BE2C (cell line): ENCODE results near the gene FCGR3A.

Experiments
- DNase-seq: peaks from one replicate; pipeline ENCODE4 v3.0.0-alpha.2; 2020
- H3K27me3 ChIP-seq: fragments of 250-450 bp; sonication (Bioruptor Pico); 2 replicates; pipeline ENCODE4 v1.5.1; 2020; ENCODE audit warnings: mild to moderate bottlenecking
- H3K36me3 ChIP-seq: fragments of 250-450 bp; sonication (Bioruptor Pico); 2 replicates; pipeline ENCODE4 v1.5.1; 2020; ENCODE audit warnings: mild to moderate bottlenecking
- H3K4me1 ChIP-seq: fragments of 250-450 bp; sonication (Bioruptor Pico); 2 replicates; pipeline ENCODE4 v1.5.1; 2020
- H3K4me3 ChIP-seq: 2 replicates; pipeline ENCODE4 v1.5.1; 2011; ENCODE audit warnings: low read depth, low read length
- H3K9me3 ChIP-seq: fragments of 250-450 bp; sonication (Bioruptor Pico); 2 replicates; pipeline ENCODE4 v1.5.1; 2020
- CTCF ChIP-seq: IDR thresholded peaks from 2 replicates; pipeline ENCODE4 v1.5.1; 2012; ENCODE audit warnings: mild to moderate bottlenecking, low read depth, low read length

Gene FCGR3A

GRCh38 chr1:161511018-161511755, 38.4 kb downstream of the FCGR3A start:
- no peak for TF ChIP-seq CTCF
- peak; percentile 28 for DNase-seq
- H3K4me1 ChIP-seq, result no peaks in the 10 kb centered on the region; the same call in 1 of the 2 replicates
- no peaks in the 10 kb centered on the region for H3K27me3 ChIP-seq
- no peaks in the 10 kb centered on the region; the same call in 1 of the 2 replicates for H3K9me3 ChIP-seq
- H3K36me3 ChIP-seq, result no peaks in the 10 kb centered on the region
- no peak overlapping the region for H3K4me3 ChIP-seq

GRCh38 chr1:161510477-161510876, 39.1 kb downstream of the FCGR3A start:
- TF ChIP-seq CTCF, result no peak
- H3K4me1 ChIP-seq, result no peaks in the 10 kb centered on the region; the same call in 1 of the 2 replicates
- no peaks in the 10 kb centered on the region for H3K36me3 ChIP-seq
- no peak overlapping the region for H3K4me3 ChIP-seq
- H3K9me3 ChIP-seq, result no peaks in the 10 kb centered on the region; the same call in 1 of the 2 replicates
- H3K27me3 ChIP-seq, result no peaks in the 10 kb centered on the region
- DNase-seq, result no peak

- TF ChIP-seq CTCF, result no peak
- DNase-seq, result no peak
- no peak overlapping the region for H3K4me3 ChIP-seq
- H3K36me3 ChIP-seq, result no peaks in the 10 kb centered on the region
- H3K27me3 ChIP-seq, result peaks cover 4% of the 10 kb centered on the region; the same call in 1 of the 2 replicates
- H3K9me3 ChIP-seq, result no peaks in the 10 kb centered on the region; the same call in 1 of the 2 replicates
- no peaks in the 10 kb centered on the region; the same call in 1 of the 2 replicates for H3K4me1 ChIP-seq
Observed at GRCh38 chr1:161506336-161507223, 43.0 kb downstream of the FCGR3A start.

GRCh38 chr1:161505686-161506085, 43.9 kb downstream of the FCGR3A start:
- no peaks in the 10 kb centered on the region; the same call in 1 of the 2 replicates for H3K4me1 ChIP-seq
- peaks cover 8% of the 10 kb centered on the region for H3K27me3 ChIP-seq
- no peak for TF ChIP-seq CTCF
- H3K36me3 ChIP-seq, result no peaks in the 10 kb centered on the region
- no peaks in the 10 kb centered on the region; the same call in 1 of the 2 replicates for H3K9me3 ChIP-seq
- H3K4me3 ChIP-seq, result no peak overlapping the region
- no peak for DNase-seq

- H3K36me3 ChIP-seq, result no peaks in the 10 kb centered on the region
- no peaks in the 10 kb centered on the region; the same call in 1 of the 2 replicates for H3K9me3 ChIP-seq
- H3K27me3 ChIP-seq, result peaks cover 29% of the 10 kb centered on the region
- no peak overlapping the region for H3K4me3 ChIP-seq
- no peaks in the 10 kb centered on the region for H3K4me1 ChIP-seq
- DNase-seq, result no peak
- no peak for TF ChIP-seq CTCF
Observed at GRCh38 chr1:161503394-161503748, 46.2 kb downstream of the FCGR3A start.
